Cardiac fibroblast (primary cell): Measurements from ENCODE around the gene ADARB2.

Experiments
- DNase-seq, 2 donors: peaks; one replicate each; pipeline versions ENCODE4 v3.0.0 to v3.0.0-alpha.2; 2010; ENCODE audit warnings: low read depth in 2 of 2
- H3K4me3 ChIP-seq, 2 donors: replicated peaks in 1 of 2; 1 replicate in 1 of 2; 2 replicates in 1 of 2; pipeline ENCODE4 v1.5.1; 2011; ENCODE audit warnings: low read depth in 2 of 2, low read length in 2 of 2, mild to moderate bottlenecking in 2 of 2, moderate library complexity in 1 of 2
- CTCF ChIP-seq: IDR thresholded peaks from one replicate; pipeline ENCODE4 v1.5.1; 2011; ENCODE audit warnings: low read depth, mild to moderate bottlenecking, low read length, inconsistent platforms

Gene ADARB2

GRCh38 chr10:1186683-1186990 lies 550.7 kb downstream of the ADARB2 start:
- DNase-seq: no peak
- no peak for TF ChIP-seq CTCF
- no peak overlapping the region for H3K4me3 ChIP-seq

- no peak for TF ChIP-seq CTCF
- DNase-seq: no peak
- no peak overlapping the region for H3K4me3 ChIP-seq
These were observed 551.2 kb downstream of the ADARB2 start for GRCh38 chr10:1185911-1186682.

GRCh38 chr10:1184541-1185430 lies 552.5 kb downstream of the ADARB2 start:
- no peak for TF ChIP-seq CTCF
- H3K4me3 ChIP-seq: no peak overlapping the region
- no peak for DNase-seq

GRCh38 chr10:1183701-1184100 lies 553.6 kb downstream of the ADARB2 start:
- DNase-seq: no peak
- no peak for TF ChIP-seq CTCF
- H3K4me3 ChIP-seq: no peak overlapping the region

- no peak overlapping the region for H3K4me3 ChIP-seq
- no peak for DNase-seq
- no peak for TF ChIP-seq CTCF
These were observed 554.3 kb downstream of the ADARB2 start for GRCh38 chr10:1183033-1183396.

GRCh38 chr10:1182280-1183032 lies 554.9 kb downstream of the ADARB2 start:
- no peak for TF ChIP-seq CTCF
- H3K4me3 ChIP-seq: no peak overlapping the region
- DNase-seq: no peak
